Measurements from ENCODE around the gene TST. TPM values are rescaled to one million over a fixed set of nuclear protein-coding genes. Genes with fewer than 3 reads are reported as not detected.

The TST gene
- total RNA-seq, 4 donors from 2014 or later, result 42.2 to 66.5 (median 51.9) TPM

GRCh38 chr22:37058917-37059701 is 39.9 kb upstream of the TST start:
- TF ChIP-seq CTCF (IDR thresholded peaks at IDR 0.05 in 4 of 5, conservative IDR thresholded peaks at IDR 0.05 in 1 of 5), result no peak
- H3K4me3 ChIP-seq, result no peak overlapping the region
- in situ Hi-C loops (cut with MboI; ENCODE audit: low sequenced_read_pairs in 4 of 4) (no loop called here), intact Hi-C loops (cut with DNase I; ENCODE audit: low total_unique reads) (no loop called here)
- ATAC-seq, result no peak
- no peaks in the 10 kb centered on the region for H3K27me3 ChIP-seq
- H3K4me1 ChIP-seq, result no peaks in the 10 kb centered on the region
- H3K9me3 ChIP-seq, result no peaks in the 10 kb centered on the region
- H3K27ac ChIP-seq, result no peak overlapping the region
- DNase-seq, result no peak
- no peaks in the 10 kb centered on the region for H3K36me3 ChIP-seq

GRCh38 chr22:37057796-37058510 is 38.7 kb upstream of the TST start:
- in situ Hi-C loops (cut with MboI; ENCODE audit: low sequenced_read_pairs in 4 of 4), result no loop called here
- no peak for DNase-seq

GRCh38 chr22:37057226-37057625 is 38.0 kb upstream of the TST start:
- TF ChIP-seq CTCF (IDR thresholded peaks at IDR 0.05 in 4 of 5, conservative IDR thresholded peaks at IDR 0.05 in 1 of 5), result no peak
- Histone ChIP-seq H3K4me1 (no peaks in the 10 kb centered on the region), H3K4me3 (no peak overlapping the region), H3K27me3 (no peaks in the 10 kb centered on the region), H3K27ac (no peak overlapping the region), H3K36me3 (no peaks in the 10 kb centered on the region), H3K9me3 (no peaks in the 10 kb centered on the region)
- in situ Hi-C loops (cut with MboI; ENCODE audit: low sequenced_read_pairs in 4 of 4) (no loop called here), intact Hi-C loops (cut with DNase I; ENCODE audit: low total_unique reads) (no loop called here)
- ATAC-seq (no peak), DNase-seq (no peak)

More at GRCh38 chr22:37057796-37058510, 38.7 kb upstream of the TST start:
- intact Hi-C loops (cut with DNase I; ENCODE audit: low total_unique reads), result no loop called here
- Histone ChIP-seq H3K4me1 (no peaks in the 10 kb centered on the region), H3K9me3 (no peaks in the 10 kb centered on the region), H3K27me3 (no peaks in the 10 kb centered on the region), H3K4me3 (no peak overlapping the region), H3K27ac (no peak overlapping the region), H3K36me3 (no peaks in the 10 kb centered on the region)
- no peak for ATAC-seq
- TF ChIP-seq CTCF (IDR thresholded peaks at IDR 0.05 in 4 of 5, conservative IDR thresholded peaks at IDR 0.05 in 1 of 5) (no peak), POLR2A (IDR thresholded peaks at IDR 0.05) (no peak)

DNA sequence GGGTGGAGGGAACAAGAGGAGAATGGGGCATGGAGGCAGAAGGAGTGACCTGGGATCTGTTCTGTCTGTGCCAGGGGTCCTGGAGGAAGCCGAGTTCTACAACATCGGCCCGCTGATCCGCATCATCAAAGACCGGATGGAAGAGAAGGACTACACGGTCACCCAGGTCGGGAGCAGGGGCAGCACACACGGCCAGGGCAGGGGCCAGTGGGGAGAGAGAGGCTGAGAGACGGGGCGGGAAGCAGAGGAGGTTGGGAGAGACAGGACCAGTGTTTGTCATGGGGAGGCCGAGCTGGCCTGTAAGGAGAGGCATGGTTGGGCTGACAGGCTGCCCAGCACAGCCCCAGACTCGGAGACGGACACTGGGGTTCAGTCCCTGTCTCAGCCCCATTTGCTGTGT is 37.0 kb upstream of the TST start:
- H3K27ac ChIP-seq, result no peak overlapping the region
- H3K27me3 ChIP-seq, result peaks cover 0 to 5% (median 0%) of the 10 kb centered on the region in 3 donors
- TF ChIP-seq POLR2A (IDR thresholded peaks at IDR 0.05) (no peak), CTCF (IDR thresholded peaks at IDR 0.05 in 4 of 5, conservative IDR thresholded peaks at IDR 0.05 in 1 of 5) (no peak)
- DNase-seq, result no peak
- in situ Hi-C loops (cut with MboI; ENCODE audit: low sequenced_read_pairs in 4 of 4), result no loop called here
- H3K4me1 ChIP-seq, result no peaks in the 10 kb centered on the region
- no peak overlapping the region for H3K4me3 ChIP-seq
- ATAC-seq, result no peak
- no peaks in the 10 kb centered on the region for H3K9me3 ChIP-seq
- intact Hi-C loops (cut with DNase I; ENCODE audit: low total_unique reads), result no loop called here
- no peaks in the 10 kb centered on the region for H3K36me3 ChIP-seq

Data from gastrocnemius medialis (tissue), 4 donors.